ENCODE measurements around the gene ARL6IP4.

Gene ARL6IP4

GRCh38 chr12:122959566-122960192, 20.8 kb upstream of the ARL6IP4 start:
- no peak for DNase-seq (ENCODE audit: low read depth)

GRCh38 chr12:122960193-122960569, 20.3 kb upstream of the ARL6IP4 start:
- no peak for DNase-seq (ENCODE audit: low read depth)

GRCh38 chr12:122961531-122962329, 18.8 kb upstream of the ARL6IP4 start:
- no peak for DNase-seq (ENCODE audit: low read depth)

GRCh38 chr12:122963941-122964265, 16.6 kb upstream of the ARL6IP4 start:
- no peak for DNase-seq (ENCODE audit: low read depth)

GRCh38 chr12:122964439-122965257, 15.8 kb upstream of the ARL6IP4 start:
- no peak for DNase-seq (ENCODE audit: low read depth)

- DNase-seq (ENCODE audit: low read depth): no peak
These were observed 15.1 kb upstream of the ARL6IP4 start for GRCh38 chr12:122965321-122965751.

- peak; percentile 80 for DNase-seq (ENCODE audit: low read depth)
These were observed 14.4 kb upstream of the ARL6IP4 start, which contains the start of gene ABCB9 for GRCh38 chr12:122965851-122966742. ABCB9 (minus strand) TSS chr12:122966463; CDS start chr12:122960235, 6,228 bp downstream.

GRCh38 chr12:122966743-122967550, 13.5 kb upstream of the ARL6IP4 start:
- no peak for DNase-seq (ENCODE audit: low read depth)

- no peak for DNase-seq (ENCODE audit: low read depth)
These were observed 12.4 kb upstream of the ARL6IP4 start for GRCh38 chr12:122968104-122968503.

GRCh38 chr12:122969676-122970075, 10.8 kb upstream of the ARL6IP4 start:
- no peak for DNase-seq (ENCODE audit: low read depth)

- DNase-seq (ENCODE audit: low read depth): peak; percentile 96
These were observed 6.1 kb upstream of the ARL6IP4 start for GRCh38 chr12:122974274-122974891.

- peak; percentile 72 for DNase-seq (ENCODE audit: low read depth)
These were observed 5.3 kb upstream of the ARL6IP4 start, which contains the start of gene OGFOD2 for GRCh38 chr12:122974892-122975789. OGFOD2 (plus strand) TSS chr12:122975244; CDS start chr12:122975252, 8 bp downstream.

- no peak for DNase-seq (ENCODE audit: low read depth)
These were observed 4.5 kb upstream of the ARL6IP4 start for GRCh38 chr12:122975790-122976647.

GRCh38 chr12:122976648-122976975, 3.9 kb upstream of the ARL6IP4 start:
- no peak for DNase-seq (ENCODE audit: low read depth)

- no peak for DNase-seq (ENCODE audit: low read depth)
These were observed 3.3 kb upstream of the ARL6IP4 start for GRCh38 chr12:122977153-122977552.

GRCh38 chr12:122977655-122978392, 2.7 kb upstream of the ARL6IP4 start:
- no peak for DNase-seq (ENCODE audit: low read depth)

GRCh38 chr12:122978507-122978955, 1.9 kb upstream of the ARL6IP4 start:
- DNase-seq (ENCODE audit: low read depth): no peak

Data from fibroblast of the conjunctiva (primary cell).